GM21515 (cell line): ENCODE results near the gene CD2AP.

Experiments used
- ATAC-seq: cut with Tn5 transposase; IDR thresholded peaks from one replicate; pipeline ENCODE4 v1.9.1; 2021; ENCODE audit not compliant: unreplicated experiment

Gene CD2AP

GRCh38 chr6:47672816-47673215 is 195.2 kb downstream of the CD2AP start:
- ATAC-seq, result no peak

GRCh38 chr6:47674673-47675072 is 197.1 kb downstream of the CD2AP start:
- no peak for ATAC-seq
